Activated naive CD8-positive, alpha-beta T cell treated with anti-CD3 and anti-CD28 coated beads, Interleukin-2, amount 10 ng/mL, durations not matched to agents 7 days and 5 days (primary cell): Measurements from ENCODE around the gene VWDE. TPM values are rescaled to one million over a fixed set of nuclear protein-coding genes. Genes with fewer than 3 reads are reported as not detected.

Experiments
- ATAC-seq: fragments of 150-1000 bp; cut with Tn5 transposase; one replicate; pipeline ENCODE4 v1.10.0; 2021; ENCODE audit warnings: low read depth, moderate library complexity
- POLR2A ChIA-PET: fragments of 350-600 bp; sonication (Branson Sonifier 250); formaldehyde crosslinking; loops from one replicate; lab custom pipeline; 2021; ENCODE audit warnings: antibody characterized with exemption; lab: Charles Lee
- DNase-seq: peaks from one replicate; pipeline ENCODE4 v3.0.0; 2021
- H3K27ac Mint-ChIP-seq: one replicate; pipeline ENCODE4 v1.8.0; 2022; ENCODE audit warnings: mild to moderate bottlenecking, mixed read lengths
- H3K27me3 Mint-ChIP-seq: one replicate; pipeline ENCODE4 v1.8.0; 2022; ENCODE audit warnings: mild to moderate bottlenecking, moderate library complexity, mixed read lengths
- H3K36me3 Mint-ChIP-seq: one replicate; pipeline ENCODE4 v1.8.0; 2021; ENCODE audit warnings: mild to moderate bottlenecking, mixed read lengths
- H3K4me1 Mint-ChIP-seq: one replicate; pipeline ENCODE4 v1.8.0; 2021; ENCODE audit warnings: mixed read lengths
- H3K4me3 Mint-ChIP-seq: one replicate; pipeline ENCODE4 v1.8.0; 2022; ENCODE audit warnings: mild to moderate bottlenecking, moderate library complexity, mixed read lengths
- H3K9me3 Mint-ChIP-seq: one replicate; pipeline ENCODE4 v1.8.0; 2021; ENCODE audit warnings: mixed read lengths
- total RNA-seq, 2 experiments: library from RNA; stranded (reverse); gene quantifications; one replicate each; pipeline ENCODE4 v1.2.3, GENCODE V29; 2021

The VWDE gene
- total RNA-seq, 2 experiments from 2014 or later: 4.8 to 5.5 TPM

GRCh38 chr7:12350971-12351370, 52.7 kb downstream of the VWDE start:
- no peak overlapping the region for H3K27ac Mint-ChIP-seq
- H3K4me3 Mint-ChIP-seq: no peak overlapping the region
- H3K4me1 Mint-ChIP-seq: peaks cover 8% of the 10 kb centered on the region
- POLR2A ChIA-PET: no interaction called here
- DNase-seq: no peak
- H3K9me3 Mint-ChIP-seq: no peaks in the 10 kb centered on the region
- peaks cover 12% of the 10 kb centered on the region for H3K27me3 Mint-ChIP-seq
- H3K36me3 Mint-ChIP-seq: peaks cover 4% of the 10 kb centered on the region
- no peak for ATAC-seq

GRCh38 chr7:12337095-12337494, 66.6 kb downstream of the VWDE start:
- no peak overlapping the region for H3K4me3 Mint-ChIP-seq
- ATAC-seq (no peak), DNase-seq (no peak)
- H3K4me1 Mint-ChIP-seq: no peaks in the 10 kb centered on the region
- no peaks in the 10 kb centered on the region for H3K27me3 Mint-ChIP-seq
- no peaks in the 10 kb centered on the region for H3K9me3 Mint-ChIP-seq
- no peaks in the 10 kb centered on the region for H3K36me3 Mint-ChIP-seq
- POLR2A ChIA-PET: no interaction called here
- H3K27ac Mint-ChIP-seq: no peak overlapping the region

DNA sequence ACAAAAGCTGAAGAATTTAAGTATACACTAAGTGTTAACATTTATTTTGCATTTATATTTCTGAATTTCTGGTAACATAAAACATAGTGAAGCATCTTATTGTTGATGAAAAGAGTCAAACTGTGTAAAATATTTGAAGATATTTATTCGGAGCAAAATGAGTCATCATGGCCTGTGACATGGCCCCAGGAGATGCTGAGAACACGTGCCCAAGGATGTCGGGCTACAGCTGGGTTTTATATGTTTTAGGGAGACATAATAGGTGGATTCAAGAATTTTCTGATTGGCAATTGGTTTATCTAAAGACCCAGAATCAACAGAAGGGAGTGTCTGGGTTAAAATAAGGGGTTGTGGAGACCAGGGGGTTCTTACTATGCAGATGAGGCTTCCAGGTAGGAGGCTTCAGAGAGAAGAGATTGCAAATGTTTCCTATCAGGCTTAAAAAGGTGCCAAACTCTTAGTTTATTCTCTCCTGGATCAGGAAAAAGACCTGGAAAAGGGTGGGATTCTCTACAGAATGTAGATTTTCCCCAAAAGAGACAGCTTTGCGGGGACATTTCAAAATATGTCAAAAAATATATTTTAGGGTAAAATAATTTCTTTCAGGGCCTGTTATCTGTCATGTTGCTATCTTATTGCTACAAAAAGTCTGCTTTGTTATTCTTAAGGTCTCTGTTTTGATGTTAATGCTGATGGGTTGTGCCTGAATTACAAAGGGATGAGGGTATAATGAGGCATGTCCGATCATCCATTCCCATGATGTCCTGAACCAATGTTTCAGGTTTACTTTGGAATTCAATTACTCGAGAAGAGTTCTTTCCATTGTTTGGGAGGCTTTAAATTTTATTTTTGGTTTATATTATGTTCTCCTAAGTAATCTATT, 74.5 kb downstream of the VWDE start:
- H3K9me3 Mint-ChIP-seq: no peaks in the 10 kb centered on the region
- H3K36me3 Mint-ChIP-seq: no peaks in the 10 kb centered on the region
- H3K27me3 Mint-ChIP-seq: peaks cover 9% of the 10 kb centered on the region
- DNase-seq (no peak), ATAC-seq (no peak)
- H3K27ac Mint-ChIP-seq: no peak overlapping the region
- H3K4me3 Mint-ChIP-seq: no peak overlapping the region
- no peaks in the 10 kb centered on the region for H3K4me1 Mint-ChIP-seq
- POLR2A ChIA-PET: no interaction called here

DNA sequence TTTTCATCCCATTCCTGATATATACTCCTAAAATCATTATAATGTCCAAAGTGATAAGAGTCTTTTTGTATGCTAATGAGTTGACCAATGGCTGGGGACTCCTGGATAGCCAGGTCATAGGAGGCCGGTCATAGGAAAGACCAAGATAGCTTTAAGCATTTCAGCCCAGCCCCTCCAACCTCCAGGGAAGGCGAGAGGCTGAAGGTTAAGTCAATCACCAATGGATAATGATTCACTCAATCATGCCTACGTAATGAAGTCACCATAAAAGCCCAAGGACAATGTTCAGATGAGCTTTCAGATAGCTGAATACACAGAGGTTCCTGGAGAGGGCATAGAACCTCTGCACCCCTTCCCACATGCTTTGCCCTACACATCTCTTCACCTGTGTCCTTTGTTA, 75.7 kb downstream of the VWDE start:
- H3K27ac Mint-ChIP-seq: no peak overlapping the region
- no peak overlapping the region for H3K4me3 Mint-ChIP-seq
- no peaks in the 10 kb centered on the region for H3K4me1 Mint-ChIP-seq
- POLR2A ChIA-PET: no interaction called here
- ATAC-seq (no peak), DNase-seq (no peak)
- peaks cover 12% of the 10 kb centered on the region for H3K27me3 Mint-ChIP-seq
- no peaks in the 10 kb centered on the region for H3K36me3 Mint-ChIP-seq
- H3K9me3 Mint-ChIP-seq: no peaks in the 10 kb centered on the region

DNA sequence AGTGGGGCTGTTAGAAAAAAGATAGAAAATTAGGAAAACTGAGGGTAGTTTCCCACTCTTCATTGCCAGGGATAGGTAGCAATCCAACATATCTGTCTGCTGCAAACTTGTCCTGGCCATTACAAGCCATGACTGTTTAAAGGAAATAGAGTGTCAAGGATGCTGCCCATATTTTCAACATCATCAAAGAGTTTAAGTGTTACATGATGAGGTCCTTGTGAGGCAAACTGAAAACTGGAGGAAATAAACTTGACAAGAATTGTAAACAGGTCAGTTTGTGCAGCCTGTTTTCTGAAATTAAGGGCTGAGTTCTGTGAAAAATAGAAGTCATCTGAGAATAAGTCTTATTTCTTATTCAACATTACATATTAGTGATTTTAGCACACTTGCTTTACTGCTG, 78.0 kb downstream of the VWDE start:
- no peak for ATAC-seq
- DNase-seq: no peak
- POLR2A ChIA-PET: no interaction called here
- no peaks in the 10 kb centered on the region for H3K9me3 Mint-ChIP-seq
- H3K27ac Mint-ChIP-seq: no peak overlapping the region
- H3K36me3 Mint-ChIP-seq: no peaks in the 10 kb centered on the region
- H3K4me1 Mint-ChIP-seq: peaks cover 12% of the 10 kb centered on the region
- H3K27me3 Mint-ChIP-seq: peaks cover 8% of the 10 kb centered on the region
- no peak overlapping the region for H3K4me3 Mint-ChIP-seq

GRCh38 chr7:12323415-12323814, 80.2 kb downstream of the VWDE start:
- no peak for ATAC-seq
- Mint-ChIP-seq H3K4me1 (peaks cover 16% of the 10 kb centered on the region), H3K36me3 (no peaks in the 10 kb centered on the region), H3K9me3 (no peaks in the 10 kb centered on the region), H3K27me3 (peaks cover 6% of the 10 kb centered on the region), H3K27ac (no peak overlapping the region), H3K4me3 (no peak overlapping the region)
- no peak for DNase-seq
- POLR2A ChIA-PET: interaction anchor here (1.4 kb wide), 1 partner anchor 112 kb away, joined by 5 read pairs; no protein-coding TSS in a partner anchor

GRCh38 chr7:12322903-12323300, 80.8 kb downstream of the VWDE start:
- Mint-ChIP-seq H3K9me3 (no peaks in the 10 kb centered on the region), H3K27ac (no peak overlapping the region), H3K4me1 (peaks cover 16% of the 10 kb centered on the region), H3K36me3 (no peaks in the 10 kb centered on the region), H3K4me3 (no peak overlapping the region), H3K27me3 (peaks cover 6% of the 10 kb centered on the region)
- ATAC-seq (no peak), DNase-seq (no peak)
- POLR2A ChIA-PET: interaction anchor here (1.0 to 1.4 kb wide), 2 partner anchors 111 to 255 kb away, joined by 3 to 5 read pairs; no protein-coding TSS in a partner anchor

GRCh38 chr7:12322284-12322902, 81.3 kb downstream of the VWDE start:
- H3K36me3 Mint-ChIP-seq: no peaks in the 10 kb centered on the region
- no peak overlapping the region for H3K4me3 Mint-ChIP-seq
- peaks cover 16% of the 10 kb centered on the region for H3K4me1 Mint-ChIP-seq
- H3K27me3 Mint-ChIP-seq: peaks cover 6% of the 10 kb centered on the region
- DNase-seq: no peak
- H3K9me3 Mint-ChIP-seq: no peaks in the 10 kb centered on the region
- no peak overlapping the region for H3K27ac Mint-ChIP-seq
- POLR2A ChIA-PET: interaction anchor here (1.0 to 1.4 kb wide), 3 partner anchors 111 to 255 kb away, joined by 3 to 5 read pairs (median 3); partner anchors contain the start of gene TMEM106B
- no peak for ATAC-seq

DNA sequence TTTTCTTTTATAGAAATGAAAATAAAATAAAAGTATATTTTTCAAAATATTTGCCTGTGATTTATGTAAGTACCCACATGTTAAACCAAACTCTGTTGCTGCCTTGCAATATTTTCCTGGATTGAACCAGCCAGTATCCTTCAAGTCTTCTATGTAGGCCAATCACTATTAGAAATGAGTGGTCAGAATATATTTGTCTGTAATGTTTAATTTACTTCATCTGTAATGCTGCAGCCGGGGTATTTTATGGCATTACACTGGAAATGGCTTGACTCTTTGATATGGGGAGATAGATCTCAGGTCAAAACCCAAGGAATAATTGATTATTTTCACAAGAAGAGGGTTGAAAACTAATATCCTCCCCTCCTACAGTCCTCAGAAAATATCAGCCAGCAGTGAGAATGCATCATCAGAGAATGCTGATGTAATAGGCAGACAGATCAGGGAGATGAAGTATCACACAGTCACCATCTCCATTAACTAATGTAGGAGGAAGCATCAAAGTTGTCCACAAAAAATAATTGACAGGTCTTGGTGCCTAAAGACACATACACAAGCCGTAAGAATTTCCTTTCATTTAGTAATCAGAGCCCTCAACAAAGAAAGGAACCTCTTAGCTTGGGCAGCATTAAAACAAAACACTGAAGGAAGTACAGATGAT, 82.5 kb downstream of the VWDE start:
- Mint-ChIP-seq H3K9me3 (peaks cover 2% of the 10 kb centered on the region), H3K27me3 (peaks cover 6% of the 10 kb centered on the region), H3K27ac (no peak overlapping the region), H3K4me3 (no peak overlapping the region), H3K36me3 (peaks cover 6% of the 10 kb centered on the region), H3K4me1 (peaks cover 18% of the 10 kb centered on the region)
- ATAC-seq (no peak), DNase-seq (no peak)
- POLR2A ChIA-PET: interaction anchor here (0.6 to 1.0 kb wide), 2 partner anchors 110 to 243 kb away, joined by 3 read pairs; partner anchors contain the start of gene TMEM106B

- DNase-seq: no peak
- POLR2A ChIA-PET: no interaction called here
- Mint-ChIP-seq H3K4me3 (no peak overlapping the region), H3K36me3 (peaks cover 8% of the 10 kb centered on the region), H3K9me3 (peaks cover 3% of the 10 kb centered on the region), H3K27me3 (peaks cover 5% of the 10 kb centered on the region), H3K27ac (no peak overlapping the region), H3K4me1 (peaks cover 20% of the 10 kb centered on the region)
- ATAC-seq: no peak
These were observed 83.3 kb downstream of the VWDE start for GRCh38 chr7:12320241-12320986.

DNA sequence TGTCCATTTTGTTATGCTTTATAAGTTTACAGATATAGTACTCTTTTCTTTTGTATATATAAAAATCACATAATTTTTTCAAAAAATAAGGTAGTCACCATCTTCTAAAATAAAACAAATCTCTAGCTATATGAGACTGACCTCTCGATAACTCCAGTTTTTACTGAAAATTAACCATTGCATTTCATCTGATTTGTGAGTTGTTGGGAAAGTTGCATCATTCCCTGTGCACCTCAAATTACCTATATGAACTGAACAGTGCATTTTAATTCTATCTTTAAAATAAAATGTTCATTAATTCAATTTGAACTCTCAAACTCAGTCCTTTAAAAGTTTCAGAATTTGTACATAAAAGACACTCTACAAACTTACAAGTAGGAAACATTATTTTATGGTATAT, 86.0 kb downstream of the VWDE start:
- POLR2A ChIA-PET: no interaction called here
- H3K4me1 Mint-ChIP-seq: peaks cover 30% of the 10 kb centered on the region
- no peak for DNase-seq

DNA sequence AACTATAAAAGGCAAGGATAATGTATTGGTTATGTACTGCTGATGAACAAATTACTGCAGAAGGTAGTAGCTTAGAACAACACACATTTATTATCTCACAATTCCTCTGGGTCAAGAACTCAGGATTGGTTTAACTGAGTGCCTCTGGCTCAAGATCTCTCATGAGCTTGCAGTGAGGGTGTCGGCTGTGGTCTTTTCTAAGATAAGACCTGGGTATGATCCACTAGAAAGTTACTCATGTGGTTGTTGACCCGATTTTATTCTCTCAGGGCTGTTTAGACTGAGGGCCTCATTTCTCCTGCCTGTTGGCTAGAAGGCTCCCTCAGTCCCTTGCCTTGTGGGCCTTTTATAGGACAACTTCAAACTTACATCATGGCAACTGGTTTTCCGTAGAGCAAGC, 86.7 kb downstream of the VWDE start:
- no peaks in the 10 kb centered on the region for H3K27me3 Mint-ChIP-seq
- no peak overlapping the region for H3K27ac Mint-ChIP-seq
- peaks cover 7% of the 10 kb centered on the region for H3K9me3 Mint-ChIP-seq
- H3K36me3 Mint-ChIP-seq: peaks cover 16% of the 10 kb centered on the region
- peaks cover 26% of the 10 kb centered on the region for H3K4me1 Mint-ChIP-seq
- H3K4me3 Mint-ChIP-seq: no peak overlapping the region
- POLR2A ChIA-PET: no interaction called here
- no peak for ATAC-seq
- DNase-seq: no peak

More for the DNA sequence above, 86.0 kb downstream of the VWDE start:
- H3K27ac Mint-ChIP-seq: no peak overlapping the region
- ATAC-seq: no peak
- H3K36me3 Mint-ChIP-seq: peaks cover 11% of the 10 kb centered on the region
- no peak overlapping the region for H3K4me3 Mint-ChIP-seq
- H3K9me3 Mint-ChIP-seq: peaks cover 5% of the 10 kb centered on the region
- no peaks in the 10 kb centered on the region for H3K27me3 Mint-ChIP-seq

- ATAC-seq (no peak), DNase-seq (no peak)
- POLR2A ChIA-PET: interaction anchor here (1.6 to 1.7 kb wide), 2 partner anchors 57 to 104 kb away, joined by 5 to 11 read pairs; partner anchors contain the start of gene TMEM106B
- peaks cover 19% of the 10 kb centered on the region for H3K4me1 Mint-ChIP-seq
- peaks cover 7% of the 10 kb centered on the region for H3K9me3 Mint-ChIP-seq
- no peaks in the 10 kb centered on the region for H3K27me3 Mint-ChIP-seq
- H3K4me3 Mint-ChIP-seq: no peak overlapping the region
- peaks cover 32% of the 10 kb centered on the region for H3K36me3 Mint-ChIP-seq
- no peak overlapping the region for H3K27ac Mint-ChIP-seq
These were observed 88.6 kb downstream of the VWDE start for GRCh38 chr7:12315049-12315448.
